ENCODE measurements around the gene SIRT1. TPM values are rescaled to one million over a fixed set of nuclear protein-coding genes. Genes with fewer than 3 reads are reported as not detected.

SIRT1 gene
- total and polyA plus RNA-seq, 2 donors (not counting 3 experiments of a cell fraction or from before 2014, with no cell fraction given): 3.7 to 14.8 TPM

DNA sequence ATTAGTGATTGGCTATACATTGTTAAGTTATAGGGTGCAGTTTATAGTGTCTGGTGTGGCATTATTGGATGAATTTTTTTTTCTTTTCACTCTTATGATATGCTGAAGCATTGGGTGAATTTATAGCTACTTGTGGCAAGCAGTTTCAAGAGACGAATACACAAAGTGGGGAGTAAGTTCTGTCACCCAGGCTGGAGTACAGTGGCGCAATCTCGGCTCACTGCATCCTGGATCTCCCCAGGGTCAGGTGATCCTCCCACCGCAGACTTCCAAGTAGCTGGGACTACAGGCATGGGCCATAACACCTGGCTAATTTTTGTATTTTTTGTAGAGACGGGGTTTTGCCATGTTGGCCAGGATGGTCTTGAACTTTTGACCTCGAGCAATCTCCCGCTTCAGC is 6.3 kb upstream of the SIRT1 start:
- Histone ChIP-seq H3K9me3 (replicated peaks; ENCODE audit: control insufficient read depth, insufficient read depth, low read length) (no peaks in the 10 kb centered on the region), H2AFZ (ENCODE audit: low read depth, low read length) (no peak overlapping the region), H3K27me3 (ENCODE audit: control insufficient read depth in 2 of 2, insufficient read depth in 2 of 2, low read length in 2 of 2) (peaks cover 0 to 2% of the 10 kb centered on the region in 2 experiments), H3K4me3 (replicated peaks in 1 of 3; ENCODE audit: insufficient read depth in 1 of 3, low read depth in 1 of 3, low read length in 3 of 3) (no peak overlapping the region), H3K79me2 (ENCODE audit: control insufficient read depth, insufficient read depth, low read length) (no peaks in the 10 kb centered on the region), H3K4me2 (ENCODE audit: insufficient read depth, low read length) (no peak overlapping the region), H3K27ac (ENCODE audit: insufficient read depth, low read depth, low read length) (no peak overlapping the region), H3K36me3 (ENCODE audit: control insufficient read depth in 2 of 2, extremely low read depth in 1 of 2, insufficient read depth in 2 of 2, low read length in 2 of 2) (no peaks in the 10 kb centered on the region), H3K9me1 (replicated peaks; ENCODE audit: control insufficient read depth, extremely low read depth, insufficient read depth, low read length) (no peaks in the 10 kb centered on the region), H4K20me1 (replicated peaks; ENCODE audit: control insufficient read depth, extremely low read depth, insufficient read depth, low read length) (no peaks in the 10 kb centered on the region), H3K4me1 (ENCODE audit: control insufficient read depth, extremely low read depth, insufficient read depth, low read length) (no peaks in the 10 kb centered on the region), H3K9ac (replicated peaks; ENCODE audit: extremely low read depth, insufficient read depth, low read length) (no peak overlapping the region)
- CTCF ChIA-PET: interaction anchor here (1.0 kb wide), 2 partner anchors 18 to 23 kb away, joined by 3 to 5 read pairs; no protein-coding TSS in a partner anchor
- intact Hi-C loops (cut with micrococcal nuclease): no loop called here
- POLR2A ChIA-PET: no interaction called here
- DNase-seq (ENCODE audit: low read depth, low spot score) (no peak), FAIRE-seq (peak; percentile 21)
- no peak for TF ChIP-seq FOS (IDR thresholded peaks at IDR 0.05; ENCODE audit: borderline replicate concordance, insufficient read depth, low read length)
- no peak for TF ChIP-seq JUN (IDR thresholded peaks at IDR 0.05; ENCODE audit: borderline replicate concordance, insufficient read depth, insufficient read length, low read depth)
- no peak for TF ChIP-seq MYC (IDR thresholded peaks at IDR 0.05; ENCODE audit: low read depth, low read length)
- TF ChIP-seq, protein P1, sequence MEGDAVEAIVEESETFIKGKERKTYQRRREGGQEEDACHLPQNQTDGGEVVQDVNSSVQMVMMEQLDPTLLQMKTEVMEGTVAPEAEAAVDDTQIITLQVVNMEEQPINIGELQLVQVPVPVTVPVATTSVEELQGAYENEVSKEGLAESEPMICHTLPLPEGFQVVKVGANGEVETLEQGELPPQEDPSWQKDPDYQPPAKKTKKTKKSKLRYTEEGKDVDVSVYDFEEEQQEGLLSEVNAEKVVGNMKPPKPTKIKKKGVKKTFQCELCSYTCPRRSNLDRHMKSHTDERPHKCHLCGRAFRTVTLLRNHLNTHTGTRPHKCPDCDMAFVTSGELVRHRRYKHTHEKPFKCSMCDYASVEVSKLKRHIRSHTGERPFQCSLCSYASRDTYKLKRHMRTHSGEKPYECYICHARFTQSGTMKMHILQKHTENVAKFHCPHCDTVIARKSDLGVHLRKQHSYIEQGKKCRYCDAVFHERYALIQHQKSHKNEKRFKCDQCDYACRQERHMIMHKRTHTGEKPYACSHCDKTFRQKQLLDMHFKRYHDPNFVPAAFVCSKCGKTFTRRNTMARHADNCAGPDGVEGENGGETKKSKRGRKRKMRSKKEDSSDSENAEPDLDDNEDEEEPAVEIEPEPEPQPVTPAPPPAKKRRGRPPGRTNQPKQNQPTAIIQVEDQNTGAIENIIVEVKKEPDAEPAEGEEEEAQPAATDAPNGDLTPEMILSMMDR (IDR thresholded peaks at IDR 0.05; ENCODE audit: extremely low read depth in 1 of 2, insufficient read depth in 1 of 2, low read depth in 1 of 2, low read length in 2 of 2): no peak
- no peak for TF ChIP-seq EZH2 (IDR thresholded peaks at IDR 0.05; ENCODE audit: borderline replicate concordance, low read depth, low read length, severe bottlenecking)
- no peak for TF ChIP-seq GATA2 (IDR thresholded peaks at IDR 0.05; ENCODE audit: insufficient read depth, insufficient read length, low read depth, low read length)
- TF ChIP-seq POLR2A (IDR thresholded peaks at IDR 0.05; ENCODE audit: low read depth, low read length): no peak
- TF ChIP-seq, protein P2, sequence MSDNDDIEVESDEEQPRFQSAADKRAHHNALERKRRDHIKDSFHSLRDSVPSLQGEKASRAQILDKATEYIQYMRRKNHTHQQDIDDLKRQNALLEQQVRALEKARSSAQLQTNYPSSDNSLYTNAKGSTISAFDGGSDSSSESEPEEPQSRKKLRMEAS (IDR thresholded peaks at IDR 0.05; ENCODE audit: insufficient read depth, insufficient read length): no peak
- TF ChIP-seq POLR2AphosphoS5 (IDR thresholded peaks at IDR 0.05; ENCODE audit: insufficient read depth, low read depth, low read length): no peak
- dilution Hi-C loops (cut with MboI; ENCODE audit: extremely low pct_ligation_motif_present, low sequenced_read_pairs): no loop called here
- BruUV-seq (replicated peaks): no TSS peak

Data from endothelial cell of umbilical vein (primary cell).